NCI-H187 (cell line): ENCODE measurements around the gene ACVRL1.
"Not testable (repeated sequence)": the region's sequence is repeated elsewhere in the genome, so short reads cannot be mapped to it uniquely, and the experiment has no call there.

ENCODE experiments used
- DNase-seq, 2 experiments: peaks; one replicate each; lab custom pipeline; 2025; lab: John Stamatoyannopoulos, UW

ACVRL1 gene

GRCh38 chr12:51874000-51874399 lies 33.3 kb upstream of the ACVRL1 start:
- no peak for DNase-seq

- no peak for DNase-seq
Measured at GRCh38 chr12:51874486-51874885, 32.8 kb upstream of the ACVRL1 start.

GRCh38 chr12:51879102-51879501 lies 28.2 kb upstream of the ACVRL1 start:
- no peak for DNase-seq

- no peak for DNase-seq
Measured at GRCh38 chr12:51883295-51883694, 24.0 kb upstream of the ACVRL1 start.

GRCh38 chr12:51883998-51884675 lies 23.2 kb upstream of the ACVRL1 start:
- no peak for DNase-seq

GRCh38 chr12:51884676-51885229 lies 22.6 kb upstream of the ACVRL1 start:
- no peak for DNase-seq

- DNase-seq, result not testable (repeated sequence)
Measured at GRCh38 chr12:51885294-51886020, 21.8 kb upstream of the ACVRL1 start.

GRCh38 chr12:51886021-51886710 lies 21.1 kb upstream of the ACVRL1 start:
- DNase-seq, result no peak

- no peak for DNase-seq
Measured at GRCh38 chr12:51887476-51888315, 19.6 kb upstream of the ACVRL1 start, which contains the start of gene ANKRD33. Gene ANKRD33 (plus strand): TSS chr12:51888103. CDS start chr12:51888187, 84 bp downstream.

GRCh38 chr12:51888316-51889215 lies 18.7 kb upstream of the ACVRL1 start:
- no peak for DNase-seq

- DNase-seq, result no peak
Measured at GRCh38 chr12:51889216-51890132, 17.8 kb upstream of the ACVRL1 start.

- DNase-seq, result no peak
Measured at GRCh38 chr12:51890133-51890464, 17.2 kb upstream of the ACVRL1 start.

- DNase-seq, result no peak
Measured at GRCh38 chr12:51890511-51891171, 16.7 kb upstream of the ACVRL1 start.

- DNase-seq, result no peak
Measured at GRCh38 chr12:51891843-51892242, 15.5 kb upstream of the ACVRL1 start.

- DNase-seq, result no peak
Measured at GRCh38 chr12:51893786-51894185, 13.5 kb upstream of the ACVRL1 start.

- no peak for DNase-seq
Measured at GRCh38 chr12:51895378-51896135, 11.7 kb upstream of the ACVRL1 start.

GRCh38 chr12:51896236-51896635 lies 11.1 kb upstream of the ACVRL1 start:
- no peak for DNase-seq

- DNase-seq, result no peak
Measured at GRCh38 chr12:51897181-51897580, 10.1 kb upstream of the ACVRL1 start.
